SK-N-MC (cell line): ENCODE data around the gene PHACTR3.

Source experiments
- EZH2 ChIP-seq: fragments of 200-600 bp; sonication (generic); IDR thresholded peaks from one replicate; pipeline ENCODE4 v1.6.1; 2017; ENCODE audit warnings: antibody characterized with exemption
- FOXP2 ChIP-seq: optimal IDR thresholded peaks from 2 replicates; pipeline ENCODE3; 2011; ENCODE audit warnings: mild to moderate bottlenecking, moderate library complexity; ENCODE audit not compliant: insufficient read depth; ENCODE audit errors: extremely low read length, control extremely low read depth
- POLR2AphosphoS5 ChIP-seq: IDR thresholded peaks from 2 replicates; pipeline ENCODE4 v1.6.1; 2012; ENCODE audit warnings: mild to moderate bottlenecking, low read depth, low read length, borderline replicate concordance

DNA sequence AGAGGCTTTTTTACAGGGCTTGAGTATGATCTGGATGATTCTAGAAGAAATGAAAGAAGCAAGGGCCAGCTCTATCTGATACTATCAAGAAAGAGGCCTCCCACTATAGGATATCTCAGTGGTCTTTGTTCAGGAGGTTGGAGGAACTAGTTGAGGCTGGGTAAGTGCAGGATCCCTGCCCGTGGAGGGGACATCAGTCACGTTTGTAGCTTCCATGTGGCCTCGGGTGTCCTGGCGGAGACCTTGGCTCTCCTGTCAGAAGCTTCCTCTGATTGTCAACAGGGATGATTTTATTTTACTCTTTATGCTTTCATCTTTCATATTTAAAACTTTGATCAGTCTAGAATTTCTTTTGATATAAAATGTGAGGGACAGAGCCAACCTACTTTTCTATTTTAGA, 86.6 kb downstream of the PHACTR3 start:
- TF ChIP-seq POLR2AphosphoS5: no peak
- no peak for TF ChIP-seq EZH2
- no peak for TF ChIP-seq FOXP2
